Posterior cingulate gyrus (tissue), 11 donors: ENCODE results near the gene SOS1.
A peak's percentile ranks its signal among the peaks of the same experiment; 100 is the strongest.
"Not testable (repeated sequence)": the region's sequence is repeated elsewhere in the genome, so short reads cannot be mapped to it uniquely, and the experiment has no call there.

ENCODE experiments used
- DNase-seq, 10 donors: peaks; one replicate each; pipeline versions ENCODE4 v3.0.0 to v3.0.0-alpha.2; 2020 to 2021; ENCODE audit warnings: mixed read lengths in 3 of 10
- intact Hi-C: fragments of 100-400 bp; cut with DNase I; formaldehyde crosslinking; loops from one replicate; pipeline ENCODE4 v1.15.1; 2023

Gene SOS1

GRCh38 chr2:39107724-39108273 lies 13.1 kb downstream of the SOS1 start:
- no peak for DNase-seq
- intact Hi-C loops, result no loop called here

GRCh38 chr2:39107156-39107555 lies 13.7 kb downstream of the SOS1 start:
- intact Hi-C loops, result no loop called here
- peak in 5 of 10 donors; percentile 12 to 87 (median 35) for DNase-seq

GRCh38 chr2:39099870-39100728 lies 20.8 kb downstream of the SOS1 start:
- DNase-seq, result no peak
- intact Hi-C loops, result no loop called here

GRCh38 chr2:39099310-39099869 lies 21.5 kb downstream of the SOS1 start:
- DNase-seq, result no peak
- intact Hi-C loops, result no loop called here

GRCh38 chr2:39095624-39096023 lies 25.2 kb downstream of the SOS1 start:
- DNase-seq, result no peak
- intact Hi-C loops, result no loop called here

GRCh38 chr2:39094717-39095363 lies 26.0 kb downstream of the SOS1 start:
- DNase-seq, result no peak

GRCh38 chr2:39093218-39093898 lies 27.5 kb downstream of the SOS1 start:
- DNase-seq, result no peak

More at GRCh38 chr2:39094717-39095363, 26.0 kb downstream of the SOS1 start:
- intact Hi-C loops, result no loop called here

GRCh38 chr2:39091543-39091942 lies 29.3 kb downstream of the SOS1 start:
- intact Hi-C loops, result no loop called here
- DNase-seq, result peak in 1 of 10 donors; percentile 26

More at GRCh38 chr2:39093218-39093898, 27.5 kb downstream of the SOS1 start:
- intact Hi-C loops, result no loop called here

- intact Hi-C loops, result no loop called here
- no peak for DNase-seq
Observed at GRCh38 chr2:39091063-39091462, 29.8 kb downstream of the SOS1 start.

- DNase-seq, result no peak
- intact Hi-C loops, result no loop called here
Observed at GRCh38 chr2:39080152-39080551, 40.7 kb downstream of the SOS1 start.

GRCh38 chr2:39069890-39070465 lies 50.9 kb downstream of the SOS1 start:
- intact Hi-C loops, result no loop called here
- DNase-seq, result no peak

GRCh38 chr2:39069136-39069515 lies 51.7 kb downstream of the SOS1 start:
- DNase-seq, result no peak
- intact Hi-C loops, result no loop called here

- intact Hi-C loops, result no loop called here
Observed at GRCh38 chr2:39068299-39069135, 52.3 kb downstream of the SOS1 start.

GRCh38 chr2:39065616-39066015 lies 55.2 kb downstream of the SOS1 start:
- no peak for DNase-seq

More at GRCh38 chr2:39068299-39069135, 52.3 kb downstream of the SOS1 start:
- DNase-seq, result no peak

GRCh38 chr2:39062320-39062719 lies 58.5 kb downstream of the SOS1 start:
- no peak for DNase-seq
- intact Hi-C loops, result no loop called here

More at GRCh38 chr2:39065616-39066015, 55.2 kb downstream of the SOS1 start:
- intact Hi-C loops, result no loop called here

GRCh38 chr2:39061280-39061679 lies 59.6 kb downstream of the SOS1 start:
- intact Hi-C loops, result no loop called here
- no peak for DNase-seq

- intact Hi-C loops, result loop anchor here (1.0 kb wide), 1 partner anchor 169 kb away; no protein-coding TSS in a partner anchor
- no peak for DNase-seq
Observed at GRCh38 chr2:39059366-39059952, 61.4 kb downstream of the SOS1 start.

- no peak for DNase-seq
- intact Hi-C loops, result no loop called here
Observed at GRCh38 chr2:39058101-39058500, 62.8 kb downstream of the SOS1 start.

GRCh38 chr2:39052665-39053064 lies 68.2 kb downstream of the SOS1 start:
- intact Hi-C loops, DNase-seq: not testable (repeated sequence)
